MV-4-11 (cell line): ENCODE results near the gene ANG.
"Not testable (repeated sequence)": the region's sequence is repeated elsewhere in the genome, so short reads cannot be mapped to it uniquely, and the experiment has no call there.

Experiments
- DNase-seq: peaks from one replicate; lab custom pipeline; 2025; lab: John Stamatoyannopoulos, UW

ANG gene

GRCh38 chr14:20688167-20688839, at the start of gene ANG:
Gene ANG (plus strand): TSS chr14:20688764. CDS start chr14:20693565, 4,801 bp downstream.
- no peak for DNase-seq

- DNase-seq: no peak
Measured at GRCh38 chr14:20641591-20641990, 47.0 kb upstream of the ANG start, which contains the start of gene OR6S1. Gene OR6S1 (minus strand): TSS chr14:20641691. CDS start chr14:20641691, 0 bp downstream.

- no peak for DNase-seq
Measured at GRCh38 chr14:20642182-20642581, 46.4 kb upstream of the ANG start.

DNA sequence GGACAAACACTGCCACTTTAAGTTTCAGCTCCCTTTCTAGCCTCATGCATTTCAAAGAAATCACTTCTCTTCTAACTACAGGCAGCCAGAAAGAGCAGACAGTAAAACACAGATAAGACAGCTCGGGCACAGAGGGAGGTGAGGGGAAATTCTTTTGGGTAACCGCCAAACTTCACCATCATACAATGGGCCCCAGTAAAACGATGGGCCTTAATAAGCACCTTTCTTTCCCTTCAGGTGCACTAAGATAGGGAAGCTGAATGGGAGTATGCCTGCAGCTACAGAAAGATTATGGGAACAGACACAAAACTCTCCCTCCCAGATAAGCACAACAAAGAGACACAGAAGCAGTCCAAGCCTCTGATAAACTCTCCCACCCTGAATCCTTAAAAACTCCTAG, 45.8 kb upstream of the ANG start:
- DNase-seq: not testable (repeated sequence)

DNA sequence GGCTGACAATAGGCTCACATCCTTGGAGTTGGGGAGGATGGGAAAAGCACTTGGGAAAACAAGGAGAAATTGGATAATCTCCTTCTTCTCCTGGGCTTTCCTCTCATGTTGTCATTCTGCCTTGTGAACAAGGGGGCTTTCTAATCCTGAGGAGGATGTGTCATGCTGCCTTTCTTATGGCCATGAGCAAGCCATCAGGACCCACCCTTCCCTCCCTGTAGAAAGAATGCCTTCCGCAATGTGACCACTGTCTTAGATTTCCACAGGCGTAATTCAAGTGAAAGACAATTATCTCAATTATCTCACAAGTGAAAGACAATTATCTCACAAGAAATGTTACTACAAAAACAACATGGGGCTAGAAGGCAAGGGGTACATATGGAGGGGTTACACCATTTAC, 44.0 kb upstream of the ANG start:
- no peak for DNase-seq

- no peak for DNase-seq
Measured at GRCh38 chr14:20645481-20645880, 43.1 kb upstream of the ANG start.

GRCh38 chr14:20652996-20653975, 35.3 kb upstream of the ANG start:
- DNase-seq: peak; percentile 82

- no peak for DNase-seq
Measured at GRCh38 chr14:20655851-20656250, 32.7 kb upstream of the ANG start.

DNA sequence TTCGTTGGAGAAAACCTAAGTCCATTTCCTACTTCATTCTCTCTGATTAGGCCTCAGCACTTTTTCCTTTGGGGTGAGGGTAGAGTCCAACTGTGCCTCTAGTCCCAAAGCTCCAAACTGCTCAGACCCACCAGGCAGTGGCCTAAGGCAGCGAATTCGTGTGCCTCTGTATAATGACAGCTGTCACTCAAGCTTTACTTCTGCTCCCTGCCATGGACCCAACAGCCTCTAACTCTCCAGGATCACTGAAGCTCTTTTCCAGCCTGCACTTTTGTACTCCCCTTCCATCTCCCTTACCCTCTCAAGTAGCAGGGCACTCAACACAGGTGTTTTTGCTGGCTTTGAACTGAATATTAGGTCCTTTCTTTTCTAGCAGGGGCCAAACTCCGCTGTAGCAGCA, 32.3 kb upstream of the ANG start:
- DNase-seq: no peak

DNA sequence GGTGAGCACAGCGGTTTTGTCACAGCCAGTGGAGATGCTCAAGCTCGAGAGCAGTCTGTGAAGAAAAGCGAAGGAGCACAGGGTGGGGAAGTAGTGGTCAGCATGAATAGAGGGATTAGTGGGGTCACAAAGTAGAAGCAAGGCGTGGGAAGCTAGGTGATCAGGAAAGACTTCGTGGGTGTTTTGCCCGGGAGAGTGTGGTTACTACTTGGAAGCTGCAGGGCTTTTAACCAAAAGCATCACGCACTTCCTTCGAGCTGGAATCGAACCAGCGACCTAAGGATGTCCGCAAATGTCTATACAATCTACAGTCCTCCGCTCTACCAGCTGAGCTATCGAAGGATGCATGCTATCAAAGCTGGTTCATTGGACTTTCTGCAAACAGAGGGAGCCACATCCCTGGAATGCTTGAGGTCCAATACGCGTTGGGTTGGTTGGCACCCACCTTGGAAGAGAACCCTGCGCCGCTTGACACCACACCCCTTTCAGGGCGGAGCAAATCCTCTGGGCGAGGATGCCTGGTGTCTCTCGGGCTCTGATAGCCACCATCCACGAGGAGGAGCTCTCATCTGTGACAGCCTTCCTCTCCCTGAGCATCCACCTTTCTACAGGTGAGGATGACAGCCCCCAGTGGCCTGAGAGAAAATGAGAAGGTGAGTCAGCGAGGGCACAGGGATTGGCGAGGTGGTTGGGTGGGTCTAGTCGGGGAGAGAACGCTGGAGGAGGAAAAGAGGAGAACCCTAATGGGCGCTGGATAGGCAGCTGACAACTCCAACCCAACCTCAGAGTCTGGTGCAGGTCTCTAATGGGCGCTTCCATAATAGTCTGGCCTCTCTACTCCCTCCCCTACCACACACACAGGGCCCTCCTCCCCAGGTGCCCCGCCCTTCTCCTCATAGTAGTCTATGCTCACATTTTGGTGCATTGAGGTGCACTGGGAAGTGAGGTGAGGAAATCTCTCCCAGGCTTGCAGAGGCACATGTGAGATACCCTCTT, 31.1 kb upstream of the ANG start:
- no peak for DNase-seq

GRCh38 chr14:20658246-20658645, 30.3 kb upstream of the ANG start:
- DNase-seq: no peak

DNA sequence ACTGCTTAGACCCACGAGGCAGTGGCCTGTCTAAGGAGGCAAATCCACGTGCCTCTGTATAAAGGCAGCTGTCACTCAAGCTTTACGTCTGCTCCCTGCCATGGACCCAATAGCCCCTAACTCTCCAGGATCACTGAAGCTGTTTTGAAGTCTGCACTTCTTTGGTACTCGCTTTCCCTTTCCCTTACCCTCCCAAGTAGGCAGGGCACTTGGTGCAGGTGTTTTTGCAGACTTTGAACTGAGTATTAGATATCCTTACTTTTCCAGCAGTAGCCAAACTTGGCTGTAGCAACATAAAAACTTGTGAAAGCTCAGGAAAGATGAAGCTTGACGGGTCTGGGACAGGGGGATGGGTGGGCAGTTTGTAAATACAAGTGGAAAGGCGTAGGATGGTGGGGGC, 29.2 kb upstream of the ANG start:
- DNase-seq: no peak

GRCh38 chr14:20659813-20660395, 28.7 kb upstream of the ANG start:
- no peak for DNase-seq

DNA sequence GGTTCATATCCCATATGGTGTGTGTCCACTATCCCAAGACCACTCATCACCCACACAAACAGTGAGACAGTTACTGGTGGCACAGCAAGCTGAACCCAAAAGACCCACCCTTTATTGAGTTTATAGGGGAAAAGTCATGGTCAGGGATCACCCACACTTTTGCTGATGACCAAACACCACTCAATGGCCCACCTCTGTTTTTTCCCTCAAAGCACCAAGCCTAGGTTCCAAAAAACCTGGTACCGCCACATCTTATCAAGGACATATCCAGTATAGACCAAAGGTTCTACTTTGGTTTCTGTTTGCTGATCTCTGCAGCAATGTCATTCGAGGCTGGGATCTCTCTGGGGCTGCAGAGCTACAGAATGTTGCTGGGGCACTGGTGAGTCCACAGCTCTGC, 27.4 kb upstream of the ANG start:
- DNase-seq: no peak

- DNase-seq: peak; percentile 87
Measured at GRCh38 chr14:20662968-20663732, 25.4 kb upstream of the ANG start.

- not testable (repeated sequence) for DNase-seq
Measured at GRCh38 chr14:20666400-20666961, 22.1 kb upstream of the ANG start.

DNA sequence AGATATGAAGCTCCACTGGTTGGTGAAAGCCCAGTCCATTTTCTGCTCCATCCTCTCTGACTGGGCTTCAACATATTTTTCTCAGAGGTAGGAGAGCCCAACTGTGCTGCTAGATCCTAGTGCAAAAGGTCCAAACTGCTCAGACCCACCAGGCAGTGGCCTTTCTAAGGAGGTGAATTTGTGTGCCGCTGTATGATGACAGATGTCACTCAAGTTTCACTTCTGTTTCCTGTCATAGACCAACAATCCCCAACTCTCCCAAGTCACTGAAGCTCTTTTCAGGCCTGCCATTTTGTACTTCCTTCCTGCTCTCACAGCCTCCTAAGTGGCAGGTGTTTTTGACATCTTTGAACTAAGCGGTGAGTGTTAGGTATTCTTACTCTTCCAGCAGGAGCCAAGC, 20.6 kb upstream of the ANG start:
- DNase-seq: peak; percentile 41

DNA sequence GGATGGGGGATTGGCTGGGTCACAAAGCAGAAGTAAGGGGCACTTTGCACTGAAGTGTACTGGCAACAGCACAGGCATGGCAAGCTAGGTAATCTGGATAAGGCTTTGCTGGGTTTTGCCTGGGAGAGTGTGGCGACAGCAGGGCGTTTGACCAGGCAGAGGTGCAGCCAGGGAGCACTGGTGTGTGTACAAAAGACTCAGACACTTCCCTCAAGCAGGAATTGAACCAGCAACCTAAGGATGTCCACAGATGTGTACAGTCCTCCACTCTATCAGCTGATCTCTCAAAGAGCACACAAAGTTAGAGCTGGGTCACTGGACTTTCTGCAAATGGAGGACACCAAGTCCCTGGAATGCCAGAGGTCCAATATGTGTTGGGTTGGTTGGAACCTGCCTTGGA, 19.6 kb upstream of the ANG start:
- DNase-seq: no peak

DNA sequence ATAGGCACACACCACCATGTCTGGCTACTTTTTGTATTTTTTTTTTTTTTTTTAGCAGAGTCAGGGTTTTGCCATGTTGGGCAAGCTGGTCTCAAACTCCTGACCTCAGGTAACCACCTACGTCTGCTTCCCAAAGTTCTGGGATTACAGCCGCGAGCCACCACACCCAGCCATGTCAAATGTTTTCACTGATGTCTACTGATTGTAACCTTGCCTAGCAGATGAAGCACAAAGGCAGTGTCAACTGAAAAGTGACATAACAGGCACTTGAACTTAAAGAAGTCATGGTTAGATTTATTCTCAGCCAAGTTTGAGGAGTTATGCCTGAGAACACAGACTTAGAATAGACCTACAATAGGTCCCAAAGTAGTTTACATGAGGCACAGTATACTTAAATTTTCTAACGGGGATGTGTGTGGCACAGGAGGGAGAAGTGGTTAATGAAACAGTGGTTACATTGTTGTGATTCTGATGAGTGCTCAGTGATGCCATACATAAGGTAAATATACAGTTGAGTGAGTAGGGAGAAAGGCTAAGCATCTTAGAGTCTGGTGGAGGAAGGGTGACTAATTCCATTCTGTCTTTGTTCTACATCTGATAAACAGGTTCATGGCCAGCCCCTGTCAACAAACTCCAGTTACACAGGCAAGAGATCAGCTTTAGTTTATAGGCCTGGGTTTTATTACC, 16.8 kb upstream of the ANG start:
- no peak for DNase-seq

DNA sequence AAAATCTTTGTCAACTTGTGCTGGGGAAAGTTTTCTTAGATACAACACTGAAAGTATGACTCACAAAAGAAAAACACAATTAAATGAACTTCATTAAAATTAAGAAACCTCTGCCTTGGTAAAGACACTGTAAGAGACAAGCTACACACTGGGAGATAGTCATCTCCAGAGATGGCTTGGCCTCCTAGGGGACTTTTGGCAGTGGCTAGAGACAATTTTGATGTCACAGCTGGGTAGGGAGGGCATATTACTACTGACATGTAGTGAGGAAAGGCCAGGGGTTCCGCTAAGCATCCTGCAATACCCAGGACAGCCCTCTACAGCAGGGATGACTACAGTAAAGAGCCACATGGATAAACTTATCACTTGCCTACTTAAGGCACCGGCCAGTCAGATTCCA, 12.9 kb upstream of the ANG start:
- no peak for DNase-seq
